Astrocyte (in vitro differentiated cells and primary cell): ENCODE data around the gene PCAT6. TPM values are rescaled to one million over a fixed set of nuclear protein-coding genes. Genes with fewer than 3 reads are reported as not detected.

Experiments
- DNase-seq: peaks from one replicate; pipeline ENCODE4 v3.0.0-alpha.2; 2010; ENCODE audit warnings: low read depth
- FAIRE-seq: peaks from 2 replicates; lab custom pipeline; 2011; peaks lifted over from hg19 to GRCh38; lab: Jason Lieb, UNC
- H2AFZ ChIP-seq: 2 replicates; pipeline ENCODE4 v1.6.0; 2012; ENCODE audit warnings: low read depth, low read length, inconsistent platforms
- H3K27ac ChIP-seq: 2 replicates; pipeline ENCODE4 v1.5.1; 2011; ENCODE audit warnings: low read depth, low read length, inconsistent platforms
- H3K27me3 ChIP-seq: 2 replicates; pipeline ENCODE4 v1.6.0; 2011; ENCODE audit warnings: low read length, inconsistent platforms; ENCODE audit not compliant: insufficient read depth
- H3K36me3 ChIP-seq: 2 replicates; pipeline ENCODE4 v1.5.1; 2011; ENCODE audit warnings: low read length, inconsistent platforms; ENCODE audit not compliant: insufficient read depth
- H3K4me1 ChIP-seq: 2 replicates; pipeline ENCODE4 v1.5.1; 2011; ENCODE audit warnings: low read length, inconsistent platforms; ENCODE audit not compliant: insufficient read depth
- H3K4me2 ChIP-seq: 2 replicates; pipeline ENCODE4 v1.6.0; 2012; ENCODE audit warnings: low read length, inconsistent platforms
- H3K4me3 ChIP-seq: 2 replicates; pipeline ENCODE4 v1.5.1; 2011; ENCODE audit warnings: low read depth, mild to moderate bottlenecking, low read length, inconsistent platforms; ENCODE audit not compliant: insufficient read depth
- H3K79me2 ChIP-seq: 2 replicates; pipeline ENCODE4 v1.6.0; 2012; ENCODE audit warnings: mild to moderate bottlenecking, low read length, inconsistent platforms; ENCODE audit not compliant: insufficient read depth
- H3K9ac ChIP-seq: 2 replicates; pipeline ENCODE4 v1.6.0; 2012; ENCODE audit warnings: mild to moderate bottlenecking, low read length, inconsistent platforms
- H3K9me3 ChIP-seq: 2 replicates; pipeline ENCODE4 v1.5.1; 2012; ENCODE audit warnings: low read depth, mild to moderate bottlenecking, low read length, inconsistent platforms; ENCODE audit not compliant: insufficient read depth
- H4K20me1 ChIP-seq: 2 replicates; pipeline ENCODE4 v1.6.0; 2012; ENCODE audit warnings: low read length, inconsistent platforms; ENCODE audit not compliant: insufficient read depth
- H3K27ac Mint-ChIP-seq: one replicate; pipeline ENCODE4 v1.8.0; 2021; ENCODE audit warnings: mild to moderate bottlenecking, mixed read lengths; ENCODE audit not compliant: unreplicated experiment
- H3K27me3 Mint-ChIP-seq: one replicate; pipeline ENCODE4 v1.8.0; 2021; ENCODE audit warnings: low read depth, mixed read lengths; ENCODE audit not compliant: unreplicated experiment
- H3K36me3 Mint-ChIP-seq: one replicate; pipeline ENCODE4 v1.8.0; 2021; ENCODE audit warnings: low read depth, mixed read lengths; ENCODE audit not compliant: unreplicated experiment
- H3K4me1 Mint-ChIP-seq: one replicate; pipeline ENCODE4 v1.8.0; 2021; ENCODE audit warnings: low read depth, mixed read lengths; ENCODE audit not compliant: unreplicated experiment
- H3K4me3 Mint-ChIP-seq: one replicate; pipeline ENCODE4 v1.8.0; 2021; ENCODE audit warnings: mild to moderate bottlenecking, moderate library complexity, mixed read lengths; ENCODE audit not compliant: unreplicated experiment
- H3K9me3 Mint-ChIP-seq: one replicate; pipeline ENCODE4 v1.8.0; 2021; ENCODE audit warnings: mild to moderate bottlenecking, mixed read lengths; ENCODE audit not compliant: unreplicated experiment
- EZH2 ChIP-seq: IDR thresholded peaks from 2 replicates; pipeline ENCODE4 v1.6.1; 2012; ENCODE audit warnings: mild to moderate bottlenecking, low read length, inconsistent platforms; ENCODE audit not compliant: insufficient read depth
- total RNA-seq: library from RNA; stranded (reverse); gene quantifications from 2 replicates; pipeline ENCODE4 v1.2.1, GENCODE V29; 2021
- TF ChIP-seq, protein P1 (sequence below): IDR thresholded peaks from 2 replicates; pipeline ENCODE4 v1.5.1; 2011; ENCODE audit warnings: low read depth, mild to moderate bottlenecking, inconsistent platforms, low read length, moderate library complexity; ENCODE audit not compliant: insufficient read depth

Gene PCAT6
- total RNA-seq, 1 donor from 2014 or later: 5.7 TPM

DNA sequence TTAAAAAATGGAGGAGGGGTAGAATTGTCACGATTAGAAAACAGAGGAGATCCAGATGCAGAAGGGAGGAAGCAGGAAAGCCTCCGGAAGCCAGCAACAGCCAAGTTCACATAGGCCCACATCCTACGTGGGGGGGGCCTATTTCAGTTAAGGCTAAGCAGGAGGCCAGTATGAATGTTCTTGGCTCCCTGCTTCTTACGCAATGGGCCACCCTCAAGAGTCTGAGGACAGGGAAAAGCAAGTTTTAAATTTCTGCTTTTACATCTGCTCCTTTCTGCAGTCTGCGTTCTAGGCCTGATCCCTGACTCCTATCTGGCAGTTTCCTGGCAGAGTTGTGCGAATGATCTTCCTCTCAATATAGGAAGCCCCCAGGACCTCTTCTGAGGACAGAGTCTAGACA, 47.6 kb downstream of the PCAT6 start:
- H3K4me3 ChIP-seq: no peak overlapping the region
- no peaks in the 10 kb centered on the region for H3K27me3 ChIP-seq
- peaks cover 8% of the 10 kb centered on the region for H3K4me1 ChIP-seq
- no peak overlapping the region for H2AFZ ChIP-seq
- no peak overlapping the region for H3K9ac ChIP-seq
- no peak overlapping the region for H3K4me3 Mint-ChIP-seq
- H3K4me2 ChIP-seq: no peak overlapping the region
- peaks cover 16% of the 10 kb centered on the region for H3K27me3 Mint-ChIP-seq
- no peak for DNase-seq
- no peak overlapping the region for H3K27ac ChIP-seq
- TF ChIP-seq, protein P1, sequence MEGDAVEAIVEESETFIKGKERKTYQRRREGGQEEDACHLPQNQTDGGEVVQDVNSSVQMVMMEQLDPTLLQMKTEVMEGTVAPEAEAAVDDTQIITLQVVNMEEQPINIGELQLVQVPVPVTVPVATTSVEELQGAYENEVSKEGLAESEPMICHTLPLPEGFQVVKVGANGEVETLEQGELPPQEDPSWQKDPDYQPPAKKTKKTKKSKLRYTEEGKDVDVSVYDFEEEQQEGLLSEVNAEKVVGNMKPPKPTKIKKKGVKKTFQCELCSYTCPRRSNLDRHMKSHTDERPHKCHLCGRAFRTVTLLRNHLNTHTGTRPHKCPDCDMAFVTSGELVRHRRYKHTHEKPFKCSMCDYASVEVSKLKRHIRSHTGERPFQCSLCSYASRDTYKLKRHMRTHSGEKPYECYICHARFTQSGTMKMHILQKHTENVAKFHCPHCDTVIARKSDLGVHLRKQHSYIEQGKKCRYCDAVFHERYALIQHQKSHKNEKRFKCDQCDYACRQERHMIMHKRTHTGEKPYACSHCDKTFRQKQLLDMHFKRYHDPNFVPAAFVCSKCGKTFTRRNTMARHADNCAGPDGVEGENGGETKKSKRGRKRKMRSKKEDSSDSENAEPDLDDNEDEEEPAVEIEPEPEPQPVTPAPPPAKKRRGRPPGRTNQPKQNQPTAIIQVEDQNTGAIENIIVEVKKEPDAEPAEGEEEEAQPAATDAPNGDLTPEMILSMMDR: no peak
- no peak for TF ChIP-seq EZH2
- no peaks in the 10 kb centered on the region for H3K9me3 ChIP-seq
- H3K4me1 Mint-ChIP-seq: peaks cover 5% of the 10 kb centered on the region
- no peaks in the 10 kb centered on the region for H3K9me3 Mint-ChIP-seq
- H3K79me2 ChIP-seq: no peaks in the 10 kb centered on the region
- FAIRE-seq: no peak
- H3K27ac Mint-ChIP-seq: peak overlapping the region; percentile 63
- H3K36me3 ChIP-seq: no peaks in the 10 kb centered on the region
- H3K36me3 Mint-ChIP-seq: no peaks in the 10 kb centered on the region
- no peaks in the 10 kb centered on the region for H4K20me1 ChIP-seq

DNA sequence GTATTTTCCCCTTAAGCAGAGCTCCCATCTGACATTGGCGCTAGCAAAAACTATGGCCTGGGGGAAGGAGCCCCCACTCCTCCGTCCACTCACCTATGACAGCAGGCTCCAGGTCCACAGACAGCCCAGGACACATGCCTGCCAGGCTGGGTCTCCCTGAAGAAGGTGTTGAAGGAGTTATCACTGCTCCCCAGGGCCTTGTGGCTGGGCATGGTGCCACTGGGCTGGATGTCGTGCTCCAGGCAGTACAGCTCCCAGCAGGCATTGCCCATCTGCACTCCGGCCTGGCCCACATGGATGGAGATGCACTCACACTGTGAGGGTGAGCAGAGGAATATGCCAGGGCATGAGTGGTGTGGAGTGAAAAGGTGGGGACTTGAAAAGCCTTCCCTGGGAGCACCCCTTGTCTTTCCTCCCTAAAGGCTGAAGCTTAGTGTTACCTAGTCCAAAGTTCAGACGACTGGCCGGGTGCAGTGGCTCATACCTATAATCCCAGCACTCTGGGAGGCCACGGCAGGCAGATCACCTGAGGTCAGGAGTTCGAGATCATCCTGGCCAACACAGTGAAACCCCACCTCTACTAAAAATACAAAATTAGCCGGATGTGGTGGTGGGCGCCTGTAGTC, 48.1 kb downstream of the PCAT6 start:
- FAIRE-seq (no peak), DNase-seq (no peak)
- Histone ChIP-seq H3K9me3 (no peaks in the 10 kb centered on the region), H3K27me3 (no peaks in the 10 kb centered on the region), H3K4me1 (peaks cover 8% of the 10 kb centered on the region), H3K27ac (no peak overlapping the region), H3K36me3 (no peaks in the 10 kb centered on the region), H3K4me2 (no peak overlapping the region), H2AFZ (no peak overlapping the region), H3K9ac (no peak overlapping the region), H3K79me2 (no peaks in the 10 kb centered on the region), H3K4me3 (no peak overlapping the region), H4K20me1 (no peaks in the 10 kb centered on the region)
- Mint-ChIP-seq H3K4me3 (no peak overlapping the region), H3K36me3 (no peaks in the 10 kb centered on the region), H3K27me3 (peaks cover 20% of the 10 kb centered on the region), H3K27ac (no peak overlapping the region), H3K4me1 (peaks cover 5% of the 10 kb centered on the region), H3K9me3 (no peaks in the 10 kb centered on the region)
- TF ChIP-seq EZH2: no peak
- TF ChIP-seq, protein P1: no peak

DNA sequence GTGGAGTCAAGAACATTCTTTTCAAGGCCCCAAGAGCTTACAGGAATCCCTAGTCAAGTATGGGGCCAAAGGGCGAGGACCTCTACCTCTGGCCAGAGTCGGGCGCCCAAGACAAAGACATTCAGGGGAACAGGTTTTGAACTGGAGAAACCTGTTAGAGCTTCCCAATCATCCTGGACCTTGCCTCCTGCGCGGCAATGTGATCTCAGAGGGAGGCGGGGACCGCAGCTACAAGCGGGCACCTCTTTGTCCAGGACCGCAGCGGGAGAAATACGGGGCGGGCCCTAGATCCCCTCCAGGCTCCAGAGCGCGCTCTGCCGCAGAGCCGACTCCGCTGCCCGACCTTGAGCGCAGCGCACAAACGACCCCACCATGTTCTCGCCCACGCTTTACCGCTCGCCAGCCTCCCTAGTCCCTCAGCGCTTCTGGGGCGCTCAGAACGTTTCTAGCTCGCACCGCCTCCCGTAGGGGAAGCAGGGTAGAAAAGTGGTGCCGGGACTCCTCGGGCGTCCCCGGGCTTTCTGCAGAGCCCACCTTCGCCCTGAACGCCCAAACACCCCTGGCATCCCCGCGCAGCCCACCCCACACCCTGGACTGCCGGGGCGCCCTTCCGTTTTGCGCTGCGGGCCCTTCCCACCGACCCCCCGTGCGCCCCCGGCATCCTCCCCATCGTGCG, 50.1 kb downstream of the PCAT6 start:
- H3K27ac Mint-ChIP-seq: no peak overlapping the region
- H2AFZ ChIP-seq: peak overlapping the region; percentile 88
- H3K27me3 Mint-ChIP-seq: peaks cover 21% of the 10 kb centered on the region
- DNase-seq: peak; percentile 26
- peaks cover 8% of the 10 kb centered on the region for H3K4me1 ChIP-seq
- no peak overlapping the region for H3K27ac ChIP-seq
- H3K4me3 ChIP-seq: peak overlapping the region; percentile 71
- H3K36me3 Mint-ChIP-seq: no peaks in the 10 kb centered on the region
- no peak for FAIRE-seq
- H4K20me1 ChIP-seq: no peaks in the 10 kb centered on the region
- H3K36me3 ChIP-seq: no peaks in the 10 kb centered on the region
- H3K4me2 ChIP-seq: peak overlapping the region; percentile 99
- TF ChIP-seq, protein P1: no peak
- TF ChIP-seq EZH2: no peak
- peak overlapping the region; percentile 72 for H3K9ac ChIP-seq
- H3K4me3 Mint-ChIP-seq: peak overlapping the region; percentile 94
- H3K9me3 Mint-ChIP-seq: no peaks in the 10 kb centered on the region
- no peaks in the 10 kb centered on the region for H3K79me2 ChIP-seq
- H3K4me1 Mint-ChIP-seq: peaks cover 5% of the 10 kb centered on the region
- no peaks in the 10 kb centered on the region for H3K9me3 ChIP-seq
- H3K27me3 ChIP-seq: no peaks in the 10 kb centered on the region
